OCI-LY1 (cell line): Measurements from ENCODE around the gene CRIM1.

Experiments used
- CTCF ChIP-seq: fragments of 200-600 bp; sonication (generic), shearing (Covaris generic); IDR thresholded peaks from 2 replicates; pipeline ENCODE4 v1.5.1; 2017; ENCODE audit warnings: mild to moderate bottlenecking, antibody characterized with exemption, low read length, moderate library complexity, mixed read lengths
- EZH2 ChIP-seq: fragments of 200-600 bp; sonication (generic), shearing (Covaris generic); IDR thresholded peaks from 2 replicates; pipeline ENCODE4 v1.8.0; 2017; ENCODE audit warnings: borderline replicate concordance, mixed run types, mild to moderate bottlenecking, antibody characterized with exemption, low read length, moderate library complexity, mixed read lengths

GRCh38 chr2:36322108-36322507 is 33.5 kb upstream of the CRIM1 start:
- TF ChIP-seq CTCF: peak; percentile 19; the same call in 1 of the 2 replicates
- no peak for TF ChIP-seq EZH2
